Mucosa of descending colon (tissue), 3 donors: ENCODE results near the gene RAD50. TPM values are rescaled to one million over a fixed set of nuclear protein-coding genes. Genes with fewer than 3 reads are reported as not detected.
"Not testable (repeated sequence)": the region's sequence is repeated elsewhere in the genome, so short reads cannot be mapped to it uniquely, and the experiment has no call there.

Source experiments
- ATAC-seq: fragments of 200-7000 bp; cut with Tn5 transposase; one replicate; pipeline ENCODE4 v1.9.1; 2020; ENCODE audit warnings: mild to moderate bottlenecking, moderate library complexity
- DNase-seq, 3 donors: peaks; one replicate each; pipeline ENCODE4 v3.0.0-alpha.2; 2020
- H3K36me3 ChIP-seq: fragments of 200-600 bp; one replicate; pipeline ENCODE4 v1.8.0; 2021; ENCODE audit warnings: low read depth, mild to moderate bottlenecking
- H3K4me1 ChIP-seq: fragments of 200-600 bp; one replicate; pipeline ENCODE4 v1.8.0; 2021; ENCODE audit warnings: low read depth, mild to moderate bottlenecking
- H3K4me3 ChIP-seq: fragments of 200-600 bp; one replicate; pipeline ENCODE4 v1.8.0; 2021; ENCODE audit warnings: mild to moderate bottlenecking
- H3K9me3 ChIP-seq: fragments of 200-600 bp; one replicate; pipeline ENCODE4 v1.8.0; 2021; ENCODE audit warnings: mild to moderate bottlenecking
- intact Hi-C, 2 donors: fragments of 100-400 bp; cut with DNase I in 1 of 2; cut with micrococcal nuclease in 1 of 2; formaldehyde crosslinking; loops; one replicate each; pipeline versions ENCODE4 v1.11.0 to v1.11.1; 2022; cut with DNase I, micrococcal nuclease
- total RNA-seq, 3 donors: library from RNA; stranded (reverse); fragmentation: NEBNext Ultra II Directional in 2 of 3; extraction: Animal tissue kit (Norgen Biotek cat#: 25700) in 2 of 3; gene quantifications; one replicate each; pipeline versions ENCODE4 v1.2.1 to v1.2.4, GENCODE V29; 2021 to 2023
- TF ChIP-seq, protein P1 (sequence below): fragments of 200-600 bp; IDR thresholded peaks from one replicate; pipeline ENCODE4 v1.8.0; 2022; ENCODE audit warnings: antibody characterized with exemption, mild to moderate bottlenecking
- donor health status: DM: no; HTN: no; CAD: no; lungs with moderate emphysema.
- donor health status: DM: no; HTN: no; CAD: no.
- donor health status: DM: no; HTN: yes; CAD: no.

Gene RAD50
- total RNA-seq, 3 donors from 2014 or later: 35.3 to 43.8 (median 36.1) TPM

GRCh38 chr5:132627470-132627869 is 70.7 kb downstream of the RAD50 start:
- ATAC-seq: peak; percentile 93
- no peaks in the 10 kb centered on the region for H3K9me3 ChIP-seq
- DNase-seq: peak in 1 of 3 donors; percentile 28
- peaks cover 3% of the 10 kb centered on the region for H3K4me1 ChIP-seq
- intact Hi-C loops: no loop called here
- TF ChIP-seq, protein P1, sequence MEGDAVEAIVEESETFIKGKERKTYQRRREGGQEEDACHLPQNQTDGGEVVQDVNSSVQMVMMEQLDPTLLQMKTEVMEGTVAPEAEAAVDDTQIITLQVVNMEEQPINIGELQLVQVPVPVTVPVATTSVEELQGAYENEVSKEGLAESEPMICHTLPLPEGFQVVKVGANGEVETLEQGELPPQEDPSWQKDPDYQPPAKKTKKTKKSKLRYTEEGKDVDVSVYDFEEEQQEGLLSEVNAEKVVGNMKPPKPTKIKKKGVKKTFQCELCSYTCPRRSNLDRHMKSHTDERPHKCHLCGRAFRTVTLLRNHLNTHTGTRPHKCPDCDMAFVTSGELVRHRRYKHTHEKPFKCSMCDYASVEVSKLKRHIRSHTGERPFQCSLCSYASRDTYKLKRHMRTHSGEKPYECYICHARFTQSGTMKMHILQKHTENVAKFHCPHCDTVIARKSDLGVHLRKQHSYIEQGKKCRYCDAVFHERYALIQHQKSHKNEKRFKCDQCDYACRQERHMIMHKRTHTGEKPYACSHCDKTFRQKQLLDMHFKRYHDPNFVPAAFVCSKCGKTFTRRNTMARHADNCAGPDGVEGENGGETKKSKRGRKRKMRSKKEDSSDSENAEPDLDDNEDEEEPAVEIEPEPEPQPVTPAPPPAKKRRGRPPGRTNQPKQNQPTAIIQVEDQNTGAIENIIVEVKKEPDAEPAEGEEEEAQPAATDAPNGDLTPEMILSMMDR: no peak
- H3K36me3 ChIP-seq: no peaks in the 10 kb centered on the region
- no peak overlapping the region for H3K4me3 ChIP-seq

DNA sequence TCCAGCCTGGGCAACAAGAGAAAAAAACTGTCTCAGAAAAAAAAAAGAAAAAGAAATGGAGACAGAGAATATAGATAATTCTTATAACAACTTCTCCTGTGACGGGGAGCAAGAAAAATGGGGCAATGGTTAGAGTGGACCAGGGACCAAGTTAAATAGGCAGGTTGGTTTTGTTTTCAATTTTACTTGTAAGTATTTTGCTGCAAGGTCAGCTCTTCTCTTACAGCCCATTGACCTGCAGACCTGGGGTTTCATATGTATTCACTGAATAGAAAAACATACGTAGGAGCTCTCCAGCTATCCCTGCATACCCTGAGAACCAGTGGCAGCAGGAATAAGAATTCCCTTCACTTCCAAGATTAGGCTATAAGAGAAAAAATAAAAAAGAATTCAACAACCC is 72.0 kb downstream of the RAD50 start:
- intact Hi-C loops: no loop called here
- DNase-seq: no peak
- TF ChIP-seq, protein P1: no peak
- Histone ChIP-seq H3K4me1 (no peaks in the 10 kb centered on the region), H3K36me3 (no peaks in the 10 kb centered on the region), H3K9me3 (no peaks in the 10 kb centered on the region), H3K4me3 (no peak overlapping the region)
- no peak for ATAC-seq

GRCh38 chr5:132629230-132629944 is 72.6 kb downstream of the RAD50 start:
- Histone ChIP-seq H3K4me3 (no peak overlapping the region), H3K4me1 (no peaks in the 10 kb centered on the region), H3K9me3 (no peaks in the 10 kb centered on the region), H3K36me3 (no peaks in the 10 kb centered on the region)
- DNase-seq (no peak), ATAC-seq (no peak)
- intact Hi-C loops: no loop called here
- TF ChIP-seq, protein P1: no peak

DNA sequence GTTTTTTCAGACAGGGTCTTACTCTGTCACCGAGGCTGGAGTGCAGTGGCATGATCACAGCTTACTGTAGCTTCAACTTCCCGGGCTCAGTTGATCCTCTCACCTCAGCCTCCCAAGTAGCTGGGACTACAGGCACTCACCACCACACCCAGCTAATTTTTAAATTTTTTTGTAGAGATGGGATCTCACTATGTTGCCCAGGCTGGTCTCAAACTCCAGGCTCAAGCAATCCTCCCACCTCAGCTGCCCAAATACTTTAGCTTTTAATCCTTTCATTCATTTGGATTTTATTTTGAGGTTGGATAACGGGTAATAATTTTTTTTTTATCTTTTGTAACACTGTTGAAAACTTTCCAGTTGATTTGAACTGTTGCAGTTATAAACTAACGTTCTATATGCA is 76.8 kb downstream of the RAD50 start:
- H3K9me3 ChIP-seq, intact Hi-C loops, H3K36me3 ChIP-seq, H3K4me3 ChIP-seq, DNase-seq, ATAC-seq, H3K4me1 ChIP-seq: not testable (repeated sequence)

DNA sequence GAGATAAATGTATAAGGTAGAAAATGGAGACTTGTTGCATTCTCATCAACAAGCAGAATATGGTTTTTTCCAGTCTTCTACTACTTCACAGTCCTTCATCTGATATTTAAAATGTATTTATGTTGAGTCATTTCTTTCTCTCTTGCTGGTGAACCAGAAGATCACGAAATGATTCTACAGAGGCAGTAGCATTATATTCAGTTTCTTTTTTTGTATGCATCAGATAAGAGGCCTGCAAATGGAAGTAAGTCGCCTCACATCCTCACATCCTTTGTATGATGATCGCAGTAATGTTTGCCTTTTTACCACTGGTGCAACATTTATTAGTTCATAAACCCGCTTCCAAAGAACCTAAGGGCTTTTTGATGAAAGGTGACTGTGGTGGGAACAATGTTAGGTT is 79.1 kb downstream of the RAD50 start:
- Histone ChIP-seq H3K4me3 (no peak overlapping the region), H3K4me1 (no peaks in the 10 kb centered on the region), H3K36me3 (no peaks in the 10 kb centered on the region), H3K9me3 (no peaks in the 10 kb centered on the region)
- DNase-seq: no peak
- intact Hi-C loops: no loop called here
- no peak for ATAC-seq
- TF ChIP-seq, protein P1: no peak

DNA sequence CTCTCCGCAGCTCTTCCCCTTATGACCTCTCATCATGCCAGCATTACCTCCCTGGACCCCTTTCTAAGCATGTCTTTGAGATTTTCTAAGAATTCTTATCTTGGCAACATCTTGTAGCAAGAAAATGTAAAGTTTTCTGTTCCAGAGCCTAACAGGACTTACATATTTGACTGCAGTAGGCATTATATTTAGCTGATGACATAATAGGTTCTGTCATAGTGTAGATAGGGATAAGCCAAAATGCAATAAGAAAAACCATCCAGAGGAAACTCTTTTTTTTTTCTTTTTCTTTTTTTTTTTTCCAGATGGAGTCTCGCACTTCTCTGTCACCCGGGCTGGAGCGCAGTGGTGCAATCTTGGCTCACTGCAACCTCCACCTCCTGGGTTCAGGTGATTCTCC is 80.5 kb downstream of the RAD50 start:
- Histone ChIP-seq H3K9me3 (no peaks in the 10 kb centered on the region), H3K36me3 (no peaks in the 10 kb centered on the region), H3K4me3 (no peak overlapping the region), H3K4me1 (no peaks in the 10 kb centered on the region)
- TF ChIP-seq, protein P1: no peak
- ATAC-seq: no peak
- intact Hi-C loops: no loop called here
- DNase-seq: no peak
